Loucy (cell line): ENCODE measurements around the gene DCLK2.

Source experiments
- H2AFZ ChIP-seq: fragments of 200-600 bp; sonication (generic); 2 replicates; pipeline ENCODE4 v1.6.0; 2016; ENCODE audit warnings: antibody characterized with exemption, mild to moderate bottlenecking, low read length, moderate library complexity
- H3F3A ChIP-seq: fragments of 200-600 bp; 2 replicates; pipeline ENCODE4 v1.6.0; 2016; ENCODE audit warnings: antibody characterized with exemption, low read depth, mild to moderate bottlenecking
- H3K27me3 ChIP-seq: fragments of 200-600 bp; sonication (generic); 2 replicates; pipeline ENCODE4 v1.6.1; 2014; ENCODE audit warnings: low read length, mild to moderate bottlenecking; ENCODE audit not compliant: insufficient read depth, poor library complexity, severe bottlenecking
- H3K36me3 ChIP-seq: fragments of 200-600 bp; sonication (generic); 2 replicates; pipeline ENCODE4 v1.6.1; 2016; ENCODE audit warnings: low read length; ENCODE audit not compliant: insufficient read depth
- H3K4me1 ChIP-seq: fragments of 200-600 bp; sonication (generic); 2 replicates; pipeline ENCODE4 v1.5.1; 2014; ENCODE audit warnings: low read length, mild to moderate bottlenecking; ENCODE audit not compliant: insufficient read depth, poor library complexity, severe bottlenecking
- H3K4me2 ChIP-seq: fragments of 200-600 bp; sonication (generic); 2 replicates; pipeline ENCODE4 v1.6.0; 2014; ENCODE audit warnings: antibody characterized with exemption, low read length, low read depth, mild to moderate bottlenecking; ENCODE audit not compliant: poor library complexity, severe bottlenecking
- H3K4me3 ChIP-seq: fragments of 200-600 bp; sonication (generic); 2 replicates; pipeline ENCODE4 v1.5.1; 2014; ENCODE audit warnings: low read length, mild to moderate bottlenecking, mixed read lengths; ENCODE audit not compliant: poor library complexity, severe bottlenecking
- H3K79me2 ChIP-seq: fragments of 200-600 bp; sonication (generic); 2 replicates; pipeline ENCODE4 v1.6.1; 2014; ENCODE audit warnings: low read length; ENCODE audit not compliant: insufficient read depth
- H3K9ac ChIP-seq: fragments of 200-600 bp; sonication (generic); 2 replicates; pipeline ENCODE4 v1.6.0; 2014; ENCODE audit warnings: mild to moderate bottlenecking, low read depth, low read length, moderate library complexity; ENCODE audit not compliant: poor library complexity, severe bottlenecking
- H3K9me2 ChIP-seq: fragments of 200-600 bp; sonication (generic); replicated peaks from 2 replicates; pipeline ENCODE4 v1.6.1; 2016; ENCODE audit warnings: low read depth, low read length, mixed read lengths
- H3K9me3 ChIP-seq: fragments of 200-600 bp; sonication (generic); 2 replicates; pipeline ENCODE4 v1.6.1; 2014; ENCODE audit warnings: mild to moderate bottlenecking, antibody characterized with exemption, low read length, low read depth; ENCODE audit not compliant: insufficient read depth
- H4K20me1 ChIP-seq: fragments of 200-600 bp; sonication (generic); 2 replicates; pipeline ENCODE4 v1.6.0; 2014; ENCODE audit warnings: antibody characterized with exemption, low read length, mild to moderate bottlenecking; ENCODE audit not compliant: insufficient read depth, poor library complexity, severe bottlenecking
- EZH2phosphoT487 ChIP-seq: fragments of 200-600 bp; IDR thresholded peaks from 2 replicates; pipeline ENCODE4 v1.6.1; 2018; ENCODE audit warnings: antibody characterized with exemption, mild to moderate bottlenecking, moderate library complexity, borderline replicate concordance
- TF ChIP-seq, protein P1 (sequence below): fragments of 200-600 bp; sonication (generic); conservative IDR thresholded peaks from 2 replicates; pipeline ENCODE4 v1.5.1; 2014; ENCODE audit warnings: mild to moderate bottlenecking, antibody characterized with exemption, low read length

Gene DCLK2

DNA sequence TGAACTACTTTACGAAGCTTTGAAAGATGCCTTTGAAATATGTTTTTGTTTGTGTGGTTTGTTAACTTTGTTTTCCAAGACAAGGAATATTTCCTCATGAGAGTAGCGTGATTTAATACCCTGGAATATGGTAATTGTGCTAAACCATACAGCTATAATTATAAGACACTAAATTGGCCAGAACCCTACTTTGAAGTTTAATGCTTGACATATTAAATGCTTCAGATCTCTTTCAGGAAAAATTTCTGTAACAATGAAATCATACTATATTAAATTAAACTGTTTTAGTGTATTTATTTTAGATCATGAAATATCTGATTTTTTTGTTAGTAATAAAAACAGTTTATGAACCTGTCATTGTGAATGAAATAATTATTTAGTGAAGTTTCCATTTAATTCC is 63.5 kb downstream of the DCLK2 start:
- no peak overlapping the region for H3K4me3 ChIP-seq
- no peak overlapping the region for H2AFZ ChIP-seq
- H3K9me2 ChIP-seq, result no peaks in the 10 kb centered on the region
- H3F3A ChIP-seq, result no peaks in the 10 kb centered on the region
- no peaks in the 10 kb centered on the region for H4K20me1 ChIP-seq
- H3K9ac ChIP-seq, result no peak overlapping the region
- no peak for TF ChIP-seq EZH2phosphoT487
- TF ChIP-seq, protein P1, sequence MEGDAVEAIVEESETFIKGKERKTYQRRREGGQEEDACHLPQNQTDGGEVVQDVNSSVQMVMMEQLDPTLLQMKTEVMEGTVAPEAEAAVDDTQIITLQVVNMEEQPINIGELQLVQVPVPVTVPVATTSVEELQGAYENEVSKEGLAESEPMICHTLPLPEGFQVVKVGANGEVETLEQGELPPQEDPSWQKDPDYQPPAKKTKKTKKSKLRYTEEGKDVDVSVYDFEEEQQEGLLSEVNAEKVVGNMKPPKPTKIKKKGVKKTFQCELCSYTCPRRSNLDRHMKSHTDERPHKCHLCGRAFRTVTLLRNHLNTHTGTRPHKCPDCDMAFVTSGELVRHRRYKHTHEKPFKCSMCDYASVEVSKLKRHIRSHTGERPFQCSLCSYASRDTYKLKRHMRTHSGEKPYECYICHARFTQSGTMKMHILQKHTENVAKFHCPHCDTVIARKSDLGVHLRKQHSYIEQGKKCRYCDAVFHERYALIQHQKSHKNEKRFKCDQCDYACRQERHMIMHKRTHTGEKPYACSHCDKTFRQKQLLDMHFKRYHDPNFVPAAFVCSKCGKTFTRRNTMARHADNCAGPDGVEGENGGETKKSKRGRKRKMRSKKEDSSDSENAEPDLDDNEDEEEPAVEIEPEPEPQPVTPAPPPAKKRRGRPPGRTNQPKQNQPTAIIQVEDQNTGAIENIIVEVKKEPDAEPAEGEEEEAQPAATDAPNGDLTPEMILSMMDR, result no peak
- H3K9me3 ChIP-seq, result no peaks in the 10 kb centered on the region; the same call in 1 of the 2 replicates
- H3K4me2 ChIP-seq, result no peak overlapping the region
- no peaks in the 10 kb centered on the region for H3K27me3 ChIP-seq
- no peaks in the 10 kb centered on the region for H3K79me2 ChIP-seq
- no peaks in the 10 kb centered on the region for H3K4me1 ChIP-seq
- H3K36me3 ChIP-seq, result no peaks in the 10 kb centered on the region

DNA sequence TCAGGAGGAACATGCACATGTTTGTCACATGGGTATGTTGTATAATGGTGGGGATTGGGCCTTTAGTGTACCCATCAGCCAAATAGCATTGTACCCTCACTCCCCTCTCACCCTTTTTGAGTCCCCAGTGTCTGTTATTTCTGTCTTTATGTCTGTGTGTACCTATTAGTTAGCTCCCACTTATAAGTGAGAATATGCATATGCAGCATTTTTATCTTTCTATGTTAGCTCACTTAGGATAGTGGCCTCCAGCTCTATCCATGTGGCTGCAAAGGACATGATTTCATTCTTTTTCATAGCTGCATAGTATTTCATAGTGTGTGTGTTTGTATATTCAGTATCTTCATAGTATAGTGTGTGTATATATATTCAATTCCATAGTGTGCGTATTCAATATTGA is 64.6 kb downstream of the DCLK2 start:
- Histone ChIP-seq H3K9ac (no peak overlapping the region), H3K4me2 (no peak overlapping the region), H3K4me1 (no peaks in the 10 kb centered on the region), H3K36me3 (no peaks in the 10 kb centered on the region), H3K4me3 (no peak overlapping the region), H3K79me2 (no peaks in the 10 kb centered on the region), H3K9me2 (no peaks in the 10 kb centered on the region), H4K20me1 (no peaks in the 10 kb centered on the region), H3K27me3 (no peaks in the 10 kb centered on the region), H3F3A (no peaks in the 10 kb centered on the region), H3K9me3 (no peaks in the 10 kb centered on the region; the same call in 1 of the 2 replicates), H2AFZ (no peak overlapping the region)
- no peak for TF ChIP-seq EZH2phosphoT487
- TF ChIP-seq, protein P1, result no peak

DNA sequence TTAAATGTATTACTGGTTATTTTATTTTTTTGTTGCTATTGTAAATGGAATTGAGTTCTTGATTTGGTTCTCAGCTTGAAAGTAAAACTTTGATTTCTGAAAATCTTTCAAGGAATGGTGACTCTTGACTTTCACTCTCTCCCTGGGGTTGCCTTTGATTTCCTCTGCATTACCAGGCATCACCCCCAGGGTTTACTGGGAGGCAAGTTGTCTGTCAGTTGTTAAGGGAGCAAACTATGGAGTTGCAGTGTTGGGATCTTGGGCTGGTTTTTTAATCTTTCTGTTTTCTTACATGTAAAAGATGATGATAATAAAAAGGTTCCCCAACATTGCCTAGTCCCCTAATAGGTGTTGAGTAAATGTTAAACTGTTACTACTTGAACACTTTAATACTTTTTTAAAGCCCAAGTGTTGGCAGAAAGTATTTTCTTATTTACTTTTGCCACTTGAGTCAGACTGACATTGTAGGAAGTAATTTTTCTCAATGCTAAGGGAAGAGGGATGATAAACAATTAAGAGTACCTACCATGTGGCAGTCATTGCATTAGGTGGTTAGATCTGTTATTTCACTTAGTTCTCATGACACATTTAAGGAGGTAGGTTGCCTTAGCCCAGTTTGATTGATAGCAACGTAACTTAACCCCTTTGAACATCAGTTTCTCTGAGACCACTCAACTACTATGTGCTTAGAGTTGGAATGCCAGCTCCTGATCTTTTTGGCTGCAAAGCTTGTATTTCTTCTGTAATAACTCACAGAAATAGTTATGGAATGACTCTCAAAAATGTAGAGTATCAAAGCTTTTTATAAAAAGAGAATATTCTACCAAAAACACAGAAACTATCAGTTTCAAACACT is 67.1 kb downstream of the DCLK2 start:
- H3F3A ChIP-seq, result no peaks in the 10 kb centered on the region
- H2AFZ ChIP-seq, result no peak overlapping the region
- no peaks in the 10 kb centered on the region for H3K4me1 ChIP-seq
- H4K20me1 ChIP-seq, result no peaks in the 10 kb centered on the region
- H3K9me2 ChIP-seq, result no peaks in the 10 kb centered on the region
- H3K9ac ChIP-seq, result no peak overlapping the region
- no peak overlapping the region for H3K4me2 ChIP-seq
- H3K27me3 ChIP-seq, result no peaks in the 10 kb centered on the region
- H3K36me3 ChIP-seq, result no peaks in the 10 kb centered on the region
- no peaks in the 10 kb centered on the region; the same call in 1 of the 2 replicates for H3K9me3 ChIP-seq
- H3K79me2 ChIP-seq, result no peaks in the 10 kb centered on the region
- H3K4me3 ChIP-seq, result no peak overlapping the region
- TF ChIP-seq, protein P1, result 0 out of 2 replicates have a peak, but pooled peaks have one; percentile 9
- TF ChIP-seq EZH2phosphoT487, result no peak
